HepG2 (cell line): ENCODE data around the gene CSMD2.

Experiments used
- ATF7 ChIP-seq, 2 experiments: fragments of 450-650 bp in 1 of 2; sonication (generic) in 1 of 2; formaldehyde crosslinking in 1 of 2; IDR thresholded peaks; 2 replicates each; pipeline versions ENCODE4 v1.4.0 to v1.6.1; 2016 to 2020; ENCODE audit warnings: antibody characterized with exemption in 1 of 2, mild to moderate bottlenecking in 1 of 2, missing genetic modification reagents in 1 of 2
- GATAD2A ChIP-seq: IDR thresholded peaks from 2 replicates; pipeline ENCODE4 v1.6.1; 2016
- JARID2 ChIP-seq: sonication (generic); formaldehyde crosslinking; IDR thresholded peaks from 2 replicates; pipeline ENCODE4 v1.8.1; 2023; ENCODE audit warnings: missing genetic modification reagents, inconsistent platforms; ENCODE audit not compliant: insufficient replicate concordance
- JDP2 ChIP-seq: sonication (generic); formaldehyde crosslinking; IDR thresholded peaks from 2 replicates; pipeline ENCODE4 v1.8.1; 2022; ENCODE audit warnings: missing genetic modification reagents, borderline replicate concordance
- MTF1 ChIP-seq: sonication (generic); formaldehyde crosslinking; IDR thresholded peaks from 2 replicates; pipeline ENCODE4 v1.5.0; 2020; ENCODE audit warnings: missing genetic modification reagents
- MXI1 ChIP-seq: IDR thresholded peaks from 3 replicates; pipeline ENCODE4 v1.6.1; 2012; ENCODE audit warnings: low read depth, low read length, inconsistent platforms, borderline replicate concordance
- MZF1 ChIP-seq: sonication (generic); formaldehyde crosslinking; IDR thresholded peaks from 2 replicates; pipeline ENCODE4 v1.8.1; 2023; ENCODE audit warnings: mild to moderate bottlenecking, missing genetic modification reagents, borderline replicate concordance
- RNF2 ChIP-seq: fragments of 450-650 bp; conservative IDR thresholded peaks from 2 replicates; pipeline ENCODE4 v1.6.1; 2016; ENCODE audit warnings: low read depth
- TAF1 ChIP-seq: sonication (generic); formaldehyde crosslinking; IDR thresholded peaks from 2 replicates; pipeline ENCODE4 v1.4.0; 2020; ENCODE audit warnings: missing genetic modification reagents
- ZIK1 ChIP-seq: sonication (generic); formaldehyde crosslinking; IDR thresholded peaks from 2 replicates; pipeline ENCODE4 v1.5.0; 2020; ENCODE audit warnings: mild to moderate bottlenecking, low read depth, missing genetic modification reagents, borderline replicate concordance
- TF ChIP-seq, protein P1 (sequence below): sonication (generic); formaldehyde crosslinking; IDR thresholded peaks from 2 replicates; pipeline ENCODE4 v1.5.0; 2020; ENCODE audit warnings: mild to moderate bottlenecking, missing genetic modification reagents, moderate library complexity
- TF ChIP-seq, protein P2 (sequence below): IDR thresholded peaks from 2 replicates; pipeline ENCODE4 v1.6.1; 2016; ENCODE audit warnings: low read depth, borderline replicate concordance

DNA sequence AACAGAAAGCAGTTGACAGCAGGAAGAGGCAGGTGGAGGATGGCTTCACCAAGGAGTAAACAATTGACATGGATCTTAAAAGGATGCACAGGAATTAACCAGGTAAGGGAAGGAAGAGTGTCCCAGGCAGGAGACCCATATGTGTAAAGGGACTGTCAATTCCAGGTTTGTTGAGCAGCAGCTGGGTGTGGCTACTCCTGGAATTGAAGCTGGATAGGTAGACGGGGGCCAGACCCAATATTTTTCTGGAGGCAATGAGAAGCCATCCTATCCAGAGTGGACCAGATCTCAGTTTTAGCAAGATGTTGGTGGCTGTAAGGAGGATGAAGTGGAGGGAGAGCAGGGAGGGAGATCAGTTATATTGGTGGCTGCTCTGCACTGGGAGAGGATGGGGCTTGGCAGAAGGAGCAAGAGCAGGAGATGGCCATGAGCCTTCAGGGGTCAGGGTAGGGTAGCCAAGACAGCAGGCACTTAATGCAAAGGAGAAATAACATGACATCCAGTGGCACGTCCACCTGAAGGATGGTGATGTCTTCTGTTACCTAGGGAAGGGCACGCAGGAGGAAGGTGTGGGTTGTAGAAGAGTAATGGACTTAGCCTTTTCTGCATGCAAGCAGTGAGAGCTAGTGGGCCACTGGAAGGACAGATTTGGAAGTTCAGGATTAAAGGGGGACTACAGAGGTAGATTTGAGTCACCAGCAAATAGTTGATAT, 447.9 kb downstream of the CSMD2 start:
- TF ChIP-seq JARID2 (CRISPR knock-in tag) (no peak), MTF1 (CRISPR knock-in tag) (no peak), GATAD2A (CRISPR knock-in tag) (no peak), MXI1 (no peak), JDP2 (CRISPR knock-in tag) (no peak), TAF1 (no peak), MZF1 (no peak), ZIK1 (CRISPR knock-in tag) (no peak), ATF7 (IDR thresholded peaks at IDR 0.05) (no peak), ATF7 (CRISPR knock-in tag; IDR thresholded peaks at IDR 0.05) (no peak), RNF2 (no peak)
- TF ChIP-seq, protein P1, sequence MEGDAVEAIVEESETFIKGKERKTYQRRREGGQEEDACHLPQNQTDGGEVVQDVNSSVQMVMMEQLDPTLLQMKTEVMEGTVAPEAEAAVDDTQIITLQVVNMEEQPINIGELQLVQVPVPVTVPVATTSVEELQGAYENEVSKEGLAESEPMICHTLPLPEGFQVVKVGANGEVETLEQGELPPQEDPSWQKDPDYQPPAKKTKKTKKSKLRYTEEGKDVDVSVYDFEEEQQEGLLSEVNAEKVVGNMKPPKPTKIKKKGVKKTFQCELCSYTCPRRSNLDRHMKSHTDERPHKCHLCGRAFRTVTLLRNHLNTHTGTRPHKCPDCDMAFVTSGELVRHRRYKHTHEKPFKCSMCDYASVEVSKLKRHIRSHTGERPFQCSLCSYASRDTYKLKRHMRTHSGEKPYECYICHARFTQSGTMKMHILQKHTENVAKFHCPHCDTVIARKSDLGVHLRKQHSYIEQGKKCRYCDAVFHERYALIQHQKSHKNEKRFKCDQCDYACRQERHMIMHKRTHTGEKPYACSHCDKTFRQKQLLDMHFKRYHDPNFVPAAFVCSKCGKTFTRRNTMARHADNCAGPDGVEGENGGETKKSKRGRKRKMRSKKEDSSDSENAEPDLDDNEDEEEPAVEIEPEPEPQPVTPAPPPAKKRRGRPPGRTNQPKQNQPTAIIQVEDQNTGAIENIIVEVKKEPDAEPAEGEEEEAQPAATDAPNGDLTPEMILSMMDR (CRISPR knock-in tag), result no peak
- TF ChIP-seq, protein P2, sequence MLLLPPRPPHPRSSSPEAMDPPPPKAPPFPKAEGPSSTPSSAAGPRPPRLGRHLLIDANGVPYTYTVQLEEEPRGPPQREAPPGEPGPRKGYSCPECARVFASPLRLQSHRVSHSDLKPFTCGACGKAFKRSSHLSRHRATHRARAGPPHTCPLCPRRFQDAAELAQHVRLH (CRISPR knock-in tag), result no peak
